HUES48 (cell line): ENCODE data around the gene ARHGEF17.

Experiments used
- H3K27ac ChIP-seq: one replicate; pipeline ENCODE4 v1.7.0; 2013; ENCODE audit warnings: low read depth, low read length, inconsistent platforms
- H3K27me3 ChIP-seq: 2 replicates; pipeline ENCODE4 v1.6.1; 2013; ENCODE audit warnings: mild to moderate bottlenecking, low read length; ENCODE audit not compliant: control insufficient read depth, insufficient read depth
- H3K36me3 ChIP-seq: 2 replicates; pipeline ENCODE4 v1.6.1; 2013; ENCODE audit warnings: low read length; ENCODE audit not compliant: control insufficient read depth, insufficient read depth
- H3K4me1 ChIP-seq: 2 replicates; pipeline ENCODE4 v1.6.1; 2013; ENCODE audit warnings: mild to moderate bottlenecking, low read length; ENCODE audit not compliant: control insufficient read depth, insufficient read depth
- H3K4me3 ChIP-seq: 2 replicates; pipeline ENCODE4 v1.5.1; 2013; ENCODE audit warnings: mild to moderate bottlenecking, low read depth, low read length
- H3K9ac ChIP-seq: 2 replicates; pipeline ENCODE4 v1.6.1; 2013; ENCODE audit warnings: mild to moderate bottlenecking, low read depth, low read length, moderate library complexity
- H3K9me3 ChIP-seq: 2 replicates; pipeline ENCODE4 v1.6.1; 2013; ENCODE audit warnings: low read length; ENCODE audit not compliant: control insufficient read depth, insufficient read depth

The ARHGEF17 gene

DNA sequence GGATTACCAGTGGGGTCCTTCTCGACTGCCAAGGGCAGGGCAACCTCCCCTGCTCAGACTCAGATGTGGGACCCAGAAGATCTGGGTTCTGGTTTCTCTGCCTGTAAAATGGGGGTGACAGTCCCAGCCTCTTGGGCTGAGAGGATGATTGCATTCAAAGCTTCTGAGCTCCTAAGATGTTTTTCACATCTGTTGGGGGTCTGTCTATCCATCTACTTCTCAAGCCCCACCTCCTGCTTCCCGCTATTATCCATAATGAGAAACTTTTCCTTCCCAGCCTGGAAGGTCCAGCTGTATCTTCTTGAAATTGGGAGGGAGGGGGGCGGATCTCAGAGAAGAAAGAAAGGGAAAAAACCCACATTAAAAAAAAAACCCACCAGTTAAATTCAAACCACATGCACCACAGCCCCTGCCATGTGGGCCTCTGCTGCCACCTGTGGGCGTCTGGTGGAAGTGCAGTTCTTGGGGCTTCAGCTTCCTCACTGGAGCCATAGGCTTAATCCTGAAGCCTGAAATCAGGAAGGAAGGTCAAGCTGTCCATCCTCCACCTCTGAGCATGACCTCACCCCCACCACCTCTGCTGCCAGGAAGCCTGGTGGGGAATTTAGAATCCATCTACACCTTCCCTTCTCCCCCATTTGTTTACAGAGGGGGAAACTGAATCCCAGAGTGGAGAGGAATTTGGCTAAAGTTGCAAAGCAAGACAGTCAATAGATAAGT is 27.3 kb downstream of the ARHGEF17 start:
- Histone ChIP-seq H3K4me1 (peaks cover 45% of the 10 kb centered on the region), H3K27ac (peak overlapping the region; percentile 39), H3K9ac (no peak overlapping the region), H3K9me3 (no peaks in the 10 kb centered on the region), H3K4me3 (no peak overlapping the region), H3K27me3 (peaks cover 41% of the 10 kb centered on the region), H3K36me3 (no peaks in the 10 kb centered on the region)

GRCh38 chr11:73337846-73338245 is 29.8 kb downstream of the ARHGEF17 start:
- Histone ChIP-seq H3K27ac (no peak overlapping the region), H3K4me1 (peaks cover 22% of the 10 kb centered on the region), H3K4me3 (no peak overlapping the region), H3K9me3 (no peaks in the 10 kb centered on the region), H3K27me3 (peaks cover 41% of the 10 kb centered on the region), H3K9ac (no peak overlapping the region), H3K36me3 (no peaks in the 10 kb centered on the region)

GRCh38 chr11:73338279-73338678 is 30.2 kb downstream of the ARHGEF17 start:
- Histone ChIP-seq H3K9me3 (no peaks in the 10 kb centered on the region), H3K27me3 (peaks cover 38% of the 10 kb centered on the region), H3K36me3 (no peaks in the 10 kb centered on the region), H3K4me3 (no peak overlapping the region), H3K4me1 (peaks cover 19% of the 10 kb centered on the region), H3K9ac (no peak overlapping the region), H3K27ac (no peak overlapping the region)

- H3K4me3 ChIP-seq = no peak overlapping the region
- no peaks in the 10 kb centered on the region for H3K36me3 ChIP-seq
- no peak overlapping the region for H3K27ac ChIP-seq
- H3K9me3 ChIP-seq = no peaks in the 10 kb centered on the region
- no peak overlapping the region for H3K9ac ChIP-seq
- H3K4me1 ChIP-seq = peaks cover 12% of the 10 kb centered on the region
- H3K27me3 ChIP-seq = peaks cover 26% of the 10 kb centered on the region
Measured at GRCh38 chr11:73340164-73340563, 32.1 kb downstream of the ARHGEF17 start.

GRCh38 chr11:73342633-73343032 is 34.6 kb downstream of the ARHGEF17 start:
- no peak overlapping the region for H3K27ac ChIP-seq
- peak overlapping the region; percentile 41 for H3K4me3 ChIP-seq
- peaks cover 24% of the 10 kb centered on the region for H3K27me3 ChIP-seq
- H3K4me1 ChIP-seq = peaks cover 10% of the 10 kb centered on the region; the same call in 1 of the 2 replicates
- no peaks in the 10 kb centered on the region for H3K9me3 ChIP-seq
- no peak overlapping the region for H3K9ac ChIP-seq
- H3K36me3 ChIP-seq = no peaks in the 10 kb centered on the region

DNA sequence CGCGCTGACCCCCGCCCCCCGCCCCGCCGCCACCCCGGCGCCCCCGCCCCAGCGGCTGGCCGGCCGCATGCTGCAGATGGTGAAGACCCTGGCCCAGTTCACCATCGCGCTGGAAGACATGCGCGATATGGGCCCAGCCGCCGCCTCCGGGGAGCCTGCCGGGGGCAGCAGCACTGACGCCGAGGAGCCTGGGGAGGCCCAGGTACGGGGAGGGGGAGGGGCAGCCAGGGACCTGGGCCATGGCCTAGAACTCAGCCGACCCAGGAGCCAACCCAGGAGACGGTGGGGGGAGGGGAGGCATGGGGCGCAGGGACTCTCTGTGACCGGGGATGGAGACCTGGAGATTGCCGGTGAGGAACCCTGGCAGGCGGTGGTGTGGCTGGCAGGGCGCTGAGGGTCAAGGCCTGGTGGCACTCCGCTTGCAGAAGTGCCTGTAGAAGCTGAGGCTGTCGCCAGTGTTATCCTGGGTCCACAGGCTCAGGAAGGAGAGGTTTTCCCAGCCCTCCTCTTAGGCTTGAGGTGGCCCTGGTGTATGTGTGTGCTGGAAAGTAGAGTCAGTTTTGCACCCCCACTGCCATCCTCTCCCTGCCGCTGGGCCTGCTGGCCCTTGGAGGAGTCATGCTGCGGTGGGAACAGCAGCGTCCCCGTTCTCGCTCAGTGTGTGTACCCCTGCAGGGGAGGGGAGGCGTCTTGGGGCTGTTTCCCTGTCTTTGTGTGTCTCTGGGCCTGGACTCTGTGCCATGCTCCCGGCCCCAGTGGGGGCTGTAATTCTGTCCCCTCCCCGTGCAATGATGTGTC is 35.2 kb downstream of the ARHGEF17 start:
- Histone ChIP-seq H3K27ac (no peak overlapping the region), H3K36me3 (no peaks in the 10 kb centered on the region), H3K4me1 (peaks cover 10% of the 10 kb centered on the region; the same call in 1 of the 2 replicates), H3K9ac (no peak overlapping the region), H3K27me3 (peaks cover 24% of the 10 kb centered on the region), H3K9me3 (no peaks in the 10 kb centered on the region), H3K4me3 (peak overlapping the region; percentile 41; the same call in 1 of the 2 replicates)

DNA sequence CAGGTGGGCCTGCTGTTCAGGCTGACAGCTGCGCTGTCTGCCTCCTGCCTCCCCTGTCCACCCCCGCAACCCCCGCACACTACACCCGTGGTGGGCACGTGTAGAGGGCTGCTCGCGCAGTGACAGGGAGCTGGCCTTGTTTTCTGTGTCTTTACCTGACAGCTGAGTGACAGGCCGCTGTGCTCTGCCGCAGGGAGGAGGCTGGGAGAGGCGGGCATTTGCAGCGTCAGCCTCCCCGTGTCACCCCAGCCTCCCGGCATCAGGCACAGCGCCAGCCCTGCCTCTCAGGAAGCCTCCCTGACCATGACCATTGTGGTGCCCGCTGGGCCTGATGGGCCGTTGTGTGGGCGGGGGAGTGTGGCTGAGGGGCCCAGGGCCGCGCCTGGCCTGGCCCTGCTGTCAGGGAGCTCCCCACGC is 36.1 kb downstream of the ARHGEF17 start:
- H3K4me3 ChIP-seq = no peak overlapping the region
- no peak overlapping the region for H3K9ac ChIP-seq
- no peaks in the 10 kb centered on the region for H3K9me3 ChIP-seq
- no peaks in the 10 kb centered on the region for H3K36me3 ChIP-seq
- H3K4me1 ChIP-seq = peaks cover 10% of the 10 kb centered on the region; the same call in 1 of the 2 replicates
- peaks cover 24% of the 10 kb centered on the region for H3K27me3 ChIP-seq
- no peak overlapping the region for H3K27ac ChIP-seq

GRCh38 chr11:73345481-73346160 is 37.5 kb downstream of the ARHGEF17 start:
- H3K27ac ChIP-seq = no peak overlapping the region
- H3K36me3 ChIP-seq = no peaks in the 10 kb centered on the region
- no peak overlapping the region for H3K9ac ChIP-seq
- H3K27me3 ChIP-seq = peaks cover 24% of the 10 kb centered on the region
- H3K4me1 ChIP-seq = peaks cover 5% of the 10 kb centered on the region; the same call in 1 of the 2 replicates
- H3K9me3 ChIP-seq = no peaks in the 10 kb centered on the region
- H3K4me3 ChIP-seq = no peak overlapping the region

GRCh38 chr11:73346186-73346935 is 38.3 kb downstream of the ARHGEF17 start:
- H3K4me3 ChIP-seq = no peak overlapping the region
- no peaks in the 10 kb centered on the region for H3K36me3 ChIP-seq
- peaks cover 20% of the 10 kb centered on the region for H3K27me3 ChIP-seq
- no peaks in the 10 kb centered on the region for H3K9me3 ChIP-seq
- H3K27ac ChIP-seq = no peak overlapping the region
- peaks cover 5% of the 10 kb centered on the region; the same call in 1 of the 2 replicates for H3K4me1 ChIP-seq
- H3K9ac ChIP-seq = no peak overlapping the region

- no peak overlapping the region for H3K27ac ChIP-seq
- no peak overlapping the region for H3K9ac ChIP-seq
- no peaks in the 10 kb centered on the region for H3K36me3 ChIP-seq
- peaks cover 5% of the 10 kb centered on the region; the same call in 1 of the 2 replicates for H3K4me1 ChIP-seq
- no peaks in the 10 kb centered on the region for H3K9me3 ChIP-seq
- no peak overlapping the region for H3K4me3 ChIP-seq
- H3K27me3 ChIP-seq = peaks cover 13% of the 10 kb centered on the region
Measured at GRCh38 chr11:73347067-73347466, 39.0 kb downstream of the ARHGEF17 start.
